Measurements from ENCODE around the gene PCSK1.
"Not testable (repeated sequence)": the region's sequence is repeated elsewhere in the genome, so short reads cannot be mapped to it uniquely, and the experiment has no call there.

Gene PCSK1

GRCh38 chr5:96425443-96425842 lies 7.6 kb downstream of the PCSK1 start:
- DNase-seq: no peak

- no peak for DNase-seq
Observed at GRCh38 chr5:96415897-96416296, 17.2 kb downstream of the PCSK1 start.

- no peak for DNase-seq
Observed at GRCh38 chr5:96412868-96413449, 20.1 kb downstream of the PCSK1 start.

- no peak for DNase-seq
Observed at GRCh38 chr5:96410013-96410412, 23.0 kb downstream of the PCSK1 start.

DNA sequence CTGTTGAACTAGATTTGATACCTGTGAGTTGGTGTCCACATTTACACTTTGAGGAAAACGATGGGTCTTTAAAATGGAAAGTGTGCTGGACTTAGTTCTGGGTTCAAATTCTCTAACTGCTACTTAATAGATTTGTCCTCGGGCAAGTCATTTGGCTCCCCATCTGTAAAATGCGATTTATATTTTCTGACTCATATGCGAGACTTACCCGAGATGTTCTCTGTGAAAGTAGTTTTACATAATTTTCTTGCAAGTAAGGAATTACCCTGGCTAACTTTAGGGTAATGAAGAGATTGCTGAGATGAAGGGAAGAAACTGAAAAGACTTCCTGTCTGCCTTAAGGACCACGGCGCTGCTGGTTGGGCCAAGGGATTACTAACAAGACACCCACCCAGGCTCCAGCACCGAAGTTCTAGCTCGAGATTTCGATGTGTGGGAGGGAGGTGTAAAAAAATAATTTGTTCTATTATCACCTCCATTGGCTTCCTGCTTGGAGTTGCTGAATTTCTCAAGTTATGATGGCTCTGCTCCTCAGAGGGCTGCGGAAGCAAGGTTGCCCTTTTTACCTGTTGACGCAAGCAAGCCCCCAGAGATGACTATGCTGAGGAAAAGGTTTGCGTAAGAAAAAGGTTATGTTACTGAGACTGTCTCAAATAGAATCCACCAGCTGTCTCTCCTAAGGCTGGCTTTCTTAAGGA lies 24.1 kb downstream of the PCSK1 start:
- no peak for DNase-seq

DNA sequence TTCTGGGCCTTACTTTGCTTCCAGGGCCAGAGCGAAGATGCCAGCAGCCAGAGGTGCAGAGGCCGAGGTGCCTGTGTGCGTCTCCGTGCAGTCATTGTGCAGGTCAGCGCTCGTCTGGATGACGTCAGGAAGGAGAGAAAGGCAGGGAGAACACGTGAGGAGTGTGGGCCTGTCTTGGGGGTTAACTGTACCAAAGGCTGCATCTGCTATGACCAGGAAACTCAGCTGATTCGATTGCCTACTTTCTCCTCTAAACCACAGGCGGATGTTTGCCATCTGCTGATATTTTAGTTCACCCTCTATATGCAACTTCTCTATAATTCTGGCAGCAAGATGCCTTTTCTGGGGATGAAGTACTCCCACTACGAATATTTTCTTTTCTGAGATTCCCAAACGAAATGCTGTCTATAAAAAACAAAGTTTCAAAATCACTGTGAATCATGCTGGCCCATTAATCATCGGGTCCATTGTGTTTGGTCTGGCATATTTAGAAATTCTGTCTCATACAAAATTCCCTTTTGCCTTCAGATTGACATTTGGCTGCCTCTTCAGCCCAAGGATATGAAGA lies 24.8 kb downstream of the PCSK1 start:
- no peak for DNase-seq

DNA sequence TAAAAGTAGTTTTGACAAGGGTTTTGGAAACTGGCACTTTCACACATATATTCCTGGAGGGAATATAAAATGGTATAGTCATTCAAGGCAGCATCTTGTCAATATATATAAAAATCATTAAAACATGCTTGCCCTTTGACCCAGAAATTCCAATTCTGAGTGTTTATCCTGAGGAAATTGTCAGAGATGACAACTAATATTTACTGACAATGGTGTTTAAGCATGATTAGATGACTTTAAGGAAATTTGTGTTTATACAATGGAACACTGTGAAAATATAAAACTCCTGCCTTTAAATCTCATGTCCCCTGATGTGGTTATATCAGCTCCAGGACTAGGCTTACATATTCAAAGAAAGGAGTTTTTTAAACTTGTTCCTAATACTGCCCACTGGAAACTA lies 25.6 kb downstream of the PCSK1 start:
- no peak for DNase-seq

- no peak for DNase-seq
Observed at GRCh38 chr5:96404191-96404867, 28.7 kb downstream of the PCSK1 start.

DNA sequence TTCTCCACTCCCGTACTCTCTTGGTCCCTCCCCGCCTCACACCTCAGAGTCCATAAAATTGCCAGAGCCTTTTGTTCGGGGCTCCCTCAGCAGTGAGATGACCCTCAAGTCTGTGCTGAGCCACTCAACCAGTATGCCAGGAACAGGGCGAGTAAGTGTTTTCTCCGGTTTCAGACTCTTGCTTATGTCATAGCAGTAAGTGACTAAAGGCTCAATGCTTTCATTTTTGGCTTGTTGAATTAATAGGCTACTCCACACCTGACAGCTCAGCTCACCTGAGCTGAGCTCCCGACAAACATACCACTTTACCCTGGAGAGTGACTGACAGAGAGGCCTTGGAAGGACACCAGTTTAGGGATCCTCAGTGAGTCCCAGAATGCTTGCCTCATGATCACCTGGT lies 30.5 kb downstream of the PCSK1 start:
- DNase-seq: no peak

GRCh38 chr5:96396878-96397277 lies 36.2 kb downstream of the PCSK1 start:
- DNase-seq: no peak

GRCh38 chr5:96395295-96395694 lies 37.8 kb downstream of the PCSK1 start:
- not testable (repeated sequence) for DNase-seq

DNA sequence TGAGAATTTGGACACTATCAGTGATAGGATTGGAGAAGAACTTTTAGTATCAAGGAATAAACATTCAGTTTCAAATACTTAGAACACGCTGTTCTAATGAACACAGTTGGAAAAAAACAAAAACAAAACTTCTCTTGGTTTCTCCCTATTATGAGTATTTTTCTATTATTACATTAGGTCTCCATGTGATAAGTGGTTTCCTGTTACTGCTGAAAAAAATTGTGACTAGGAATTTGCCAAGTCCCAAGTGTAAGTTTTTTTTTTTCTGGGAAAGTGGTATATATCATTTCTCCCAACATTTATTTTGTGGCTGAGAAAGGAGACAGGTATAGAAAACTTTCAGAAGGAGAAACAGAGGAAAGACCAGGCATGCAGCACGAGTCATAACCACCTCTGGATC lies 41.1 kb downstream of the PCSK1 start:
- no peak for DNase-seq

DNA sequence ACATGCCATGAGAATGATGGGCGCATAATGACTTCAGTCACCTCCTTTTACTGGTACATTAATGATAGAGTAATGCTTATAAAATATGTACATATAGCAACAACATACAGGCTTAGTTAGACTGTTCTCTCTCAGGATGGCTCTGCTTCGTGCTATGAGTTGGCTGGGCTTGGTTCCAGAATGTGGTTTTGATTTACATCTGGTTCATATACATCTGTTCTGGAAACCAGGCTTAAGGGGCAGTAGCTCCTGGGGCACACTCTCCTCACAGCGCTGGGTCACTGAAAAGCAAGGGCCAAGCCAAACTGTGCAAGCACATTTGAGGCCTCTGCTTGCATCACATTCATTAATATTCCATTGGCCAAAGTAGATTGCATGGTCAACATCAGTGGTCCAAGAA lies 44.9 kb downstream of the PCSK1 start:
- no peak for DNase-seq

DNA sequence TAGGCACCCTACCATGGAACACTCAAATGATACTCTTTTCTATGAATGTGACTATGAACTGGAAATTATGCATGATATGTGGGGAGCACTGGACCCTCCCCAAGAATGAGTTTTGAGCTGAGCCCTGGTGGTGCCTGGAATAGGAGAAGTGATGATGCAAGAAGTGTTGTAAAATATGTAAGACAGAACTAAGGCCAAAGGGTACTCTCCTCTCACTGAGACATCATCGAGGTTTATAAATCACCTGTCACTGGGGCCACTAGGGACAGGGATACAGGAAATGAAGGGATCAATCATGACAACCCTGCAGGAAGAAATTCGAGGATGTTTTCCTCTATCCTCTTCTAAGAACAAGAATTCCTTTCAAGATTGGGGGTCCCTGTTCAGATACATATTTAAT lies 45.4 kb downstream of the PCSK1 start:
- DNase-seq: no peak

DNA sequence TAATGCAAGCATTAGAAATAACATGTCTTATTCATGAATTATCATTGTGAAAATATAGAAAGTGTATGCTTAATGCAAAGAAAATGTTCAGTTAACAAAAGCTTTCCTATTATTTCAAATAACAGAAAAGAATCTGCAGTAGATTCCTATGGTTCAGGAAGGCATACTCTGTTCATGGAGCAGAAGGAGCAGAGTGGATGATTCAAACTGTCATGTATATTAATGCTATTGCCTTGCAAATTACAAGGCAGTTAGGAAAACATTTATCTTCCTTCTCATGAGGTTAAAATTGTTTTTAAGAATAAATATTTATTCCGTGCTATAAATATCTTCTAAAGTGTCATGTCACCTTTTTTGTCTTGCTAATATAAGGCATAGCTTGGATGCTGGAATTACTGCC lies 47.5 kb downstream of the PCSK1 start:
- no peak for DNase-seq

DNA sequence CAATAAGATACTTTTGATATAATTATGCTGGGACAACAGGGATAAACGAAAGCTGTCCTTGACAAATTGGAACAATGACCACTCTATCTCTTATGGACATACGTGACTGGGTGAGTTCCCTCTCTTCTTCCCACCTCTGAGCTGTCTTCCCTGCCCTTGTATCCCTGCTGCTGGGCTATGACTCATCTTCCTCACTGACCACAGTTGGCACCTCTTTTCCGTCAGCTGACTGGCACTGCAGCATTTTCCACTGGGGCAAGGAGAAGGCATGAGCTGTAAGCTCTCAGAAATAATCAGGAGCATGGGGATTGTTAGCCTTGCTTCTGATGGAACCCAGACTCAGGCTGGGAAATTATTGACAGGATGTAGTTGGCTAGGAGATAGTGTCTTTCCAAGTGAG lies 48.7 kb downstream of the PCSK1 start:
- no peak for DNase-seq

DNA sequence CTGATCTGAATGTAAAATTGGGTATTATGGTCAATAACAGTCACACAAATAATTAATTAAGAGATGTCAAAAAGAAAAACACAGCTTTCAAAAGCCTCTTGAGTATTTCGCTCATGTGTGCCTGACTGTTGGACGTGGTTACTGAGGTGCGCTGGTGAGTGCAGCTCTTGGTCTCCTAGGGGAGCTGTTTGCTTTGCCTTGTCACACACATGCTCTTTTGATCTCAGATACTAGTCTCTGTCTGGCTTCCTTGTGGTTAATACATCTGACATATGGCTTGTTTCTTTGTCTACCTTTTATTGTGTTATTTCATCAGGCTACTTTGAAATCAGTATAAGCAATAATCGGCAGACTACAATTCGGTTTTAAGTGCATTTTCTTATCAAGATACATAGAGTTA lies 51.5 kb downstream of the PCSK1 start:
- no peak for DNase-seq

DNA sequence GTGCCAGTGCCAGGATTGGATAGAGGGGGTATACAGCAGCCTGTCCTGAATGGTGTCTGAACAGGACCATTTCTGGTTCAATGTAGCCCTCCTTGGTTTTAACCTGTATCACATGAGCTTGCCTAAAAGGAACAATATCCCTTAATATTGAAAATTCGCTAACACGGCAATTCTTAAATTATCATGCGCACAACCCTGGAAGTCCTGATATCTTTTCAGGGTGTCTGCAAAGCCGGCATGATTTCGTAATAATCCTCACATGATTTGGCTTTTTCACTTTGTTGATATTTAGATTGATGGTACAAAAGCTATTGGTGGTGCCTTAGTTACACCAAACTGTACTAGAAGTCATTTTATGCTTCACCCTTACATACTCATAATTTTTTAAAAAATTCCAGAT lies 53.2 kb downstream of the PCSK1 start:
- DNase-seq: no peak

- no peak for DNase-seq
Observed at GRCh38 chr5:96377597-96377996, 55.5 kb downstream of the PCSK1 start.

- no peak for DNase-seq
Observed at GRCh38 chr5:96377167-96377566, 55.9 kb downstream of the PCSK1 start.

DNA sequence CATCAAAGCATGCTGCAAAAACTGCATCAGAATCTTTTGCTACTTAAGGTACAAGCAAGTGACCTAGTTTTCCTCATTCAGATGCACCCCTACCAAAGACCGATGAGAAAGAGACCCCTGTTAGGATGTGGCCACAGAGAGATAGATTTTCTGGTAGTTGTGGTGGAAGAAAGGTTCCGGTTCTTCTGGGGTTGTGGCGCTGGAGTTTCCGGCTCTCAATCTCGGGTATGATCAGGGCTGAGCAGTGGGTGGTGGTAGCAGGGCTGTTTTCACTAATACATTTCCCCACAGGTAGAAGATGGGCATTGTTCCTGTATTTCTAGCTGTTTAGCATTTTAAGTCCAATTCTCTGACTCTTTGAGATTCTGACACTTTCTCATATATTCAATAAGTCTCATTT lies 58.4 kb downstream of the PCSK1 start:
- no peak for DNase-seq

- no peak for DNase-seq
Observed at GRCh38 chr5:96373381-96373733, 59.7 kb downstream of the PCSK1 start.

- DNase-seq: no peak
Observed at GRCh38 chr5:96372726-96373380, 60.2 kb downstream of the PCSK1 start.

DNA sequence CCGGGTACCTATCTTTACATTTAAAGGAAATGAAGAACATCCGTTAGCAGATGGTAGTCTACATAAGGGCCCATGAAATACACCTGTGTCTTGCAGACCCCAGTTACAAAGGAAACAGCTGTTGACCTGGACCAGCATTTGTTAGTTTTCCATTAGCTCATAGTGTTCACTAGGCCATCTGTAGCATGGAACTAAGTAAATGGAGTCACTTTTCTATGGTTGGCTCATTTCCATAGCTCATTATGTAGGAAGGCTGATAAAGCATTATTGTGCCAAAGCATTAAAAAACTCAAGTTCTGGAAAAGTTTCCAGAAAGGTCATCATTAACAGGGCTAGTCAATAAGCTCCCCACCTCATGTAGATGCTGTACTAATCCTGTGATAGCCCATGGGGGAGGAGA lies 62.1 kb downstream of the PCSK1 start:
- DNase-seq: peak; percentile 40
